Activated B cell treated with CpG ODN at 0.5 μM for 24 hours (primary cell): ENCODE results near the gene ATG13. TPM values are rescaled to one million over a fixed set of nuclear protein-coding genes. Genes with fewer than 3 reads are reported as not detected.

Experiments used
- ATAC-seq: fragments of 200-7000 bp; cut with Tn5 transposase; one replicate; pipeline ENCODE4 v1.10.0; 2021; ENCODE audit warnings: low read depth, mild to moderate bottlenecking, moderate library complexity
- CTCF ChIA-PET: fragments of 350-600 bp; sonication (Branson Sonifier 250); formaldehyde crosslinking; loops from one replicate; lab custom pipeline; 2021; ENCODE audit warnings: antibody characterized with exemption; lab: Charles Lee
- POLR2A ChIA-PET: fragments of 350-600 bp; sonication (Branson Sonifier 250); formaldehyde crosslinking; loops from one replicate; lab custom pipeline; 2021; ENCODE audit warnings: antibody characterized with exemption; lab: Charles Lee
- DNase-seq: peaks from one replicate; pipeline ENCODE4 v3.0.0; 2022
- H3K27ac Mint-ChIP-seq: one replicate; pipeline ENCODE4 v1.8.0; 2020; ENCODE audit warnings: mixed read lengths
- H3K27me3 Mint-ChIP-seq: one replicate; pipeline ENCODE4 v1.8.0; 2021; ENCODE audit warnings: mixed read lengths
- H3K36me3 Mint-ChIP-seq: one replicate; pipeline ENCODE4 v1.8.0; 2021; ENCODE audit warnings: low read depth, mixed read lengths
- H3K4me1 Mint-ChIP-seq: one replicate; pipeline ENCODE4 v1.8.0; 2021; ENCODE audit warnings: mixed read lengths
- H3K4me3 Mint-ChIP-seq: one replicate; pipeline ENCODE4 v1.8.0; 2020; ENCODE audit warnings: mild to moderate bottlenecking, mixed read lengths
- H3K9me3 Mint-ChIP-seq: one replicate; pipeline ENCODE4 v1.8.0; 2020; ENCODE audit warnings: mixed read lengths
- CTCF ChIP-seq: fragments of 200-600 bp; IDR thresholded peaks from one replicate; pipeline ENCODE4 v1.8.0; 2022; ENCODE audit warnings: antibody characterized with exemption, mild to moderate bottlenecking
- intact Hi-C: fragments of 100-400 bp; cut with micrococcal nuclease; formaldehyde crosslinking; loops from one replicate; pipeline ENCODE4 v1.15.1; 2024
- total RNA-seq: library from RNA; stranded (reverse); gene quantifications from 2 replicates; pipeline ENCODE4 v1.2.3, GENCODE V29; 2022

Gene ATG13
- total RNA-seq, 1 donor from 2014 or later: 73.7 TPM

DNA sequence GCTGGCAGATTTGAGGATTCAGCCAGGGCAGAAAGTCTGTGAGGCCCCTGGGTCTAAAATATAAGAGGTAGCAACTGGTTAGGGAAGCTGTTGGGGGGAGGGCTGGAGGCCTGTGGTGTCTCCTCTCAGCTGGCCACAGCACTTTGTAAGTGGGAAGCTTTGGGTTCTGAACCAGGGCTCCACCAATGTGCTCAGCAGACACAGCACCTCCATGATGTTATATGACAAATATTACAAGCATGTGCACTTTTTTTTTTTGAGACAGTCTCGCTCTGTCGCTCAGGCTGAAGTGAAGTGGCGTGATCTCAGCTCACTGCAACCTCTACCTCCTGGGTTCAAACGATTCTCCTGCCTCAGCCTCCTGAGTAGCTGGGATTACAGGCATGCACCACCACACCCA, 75.1 kb downstream of the ATG13 start:
- Mint-ChIP-seq H3K4me1 (peaks cover 3% of the 10 kb centered on the region), H3K27me3 (no peaks in the 10 kb centered on the region), H3K9me3 (no peaks in the 10 kb centered on the region), H3K27ac (no peak overlapping the region), H3K36me3 (peaks cover 69% of the 10 kb centered on the region), H3K4me3 (no peak overlapping the region)
- POLR2A ChIA-PET: no interaction called here
- DNase-seq (no peak), ATAC-seq (no peak)
- CTCF ChIA-PET: no interaction called here
- no peak for TF ChIP-seq CTCF
- intact Hi-C loops: no loop called here

DNA sequence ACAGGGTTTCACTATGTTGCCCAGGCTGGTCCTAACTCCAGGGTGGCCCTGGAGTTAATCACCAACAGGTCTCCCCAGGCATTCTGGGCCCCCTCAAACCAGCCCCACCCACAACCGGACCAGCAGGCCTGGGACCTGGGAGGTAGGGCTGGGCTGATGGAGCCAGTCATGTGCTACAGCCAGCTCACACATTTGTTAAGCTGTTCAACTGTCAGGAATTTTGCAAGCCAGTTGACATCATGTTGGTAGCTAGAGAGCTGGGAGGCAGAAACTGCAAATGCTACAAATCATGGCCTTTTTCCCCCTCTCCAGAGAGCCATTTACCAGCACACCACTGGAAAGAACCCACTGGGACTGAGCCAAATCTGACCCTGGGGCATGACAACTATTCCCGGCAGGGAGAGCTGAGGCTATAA, 76.3 kb downstream of the ATG13 start:
- no peak for ATAC-seq
- no peak overlapping the region for H3K27ac Mint-ChIP-seq
- peaks cover 11% of the 10 kb centered on the region for H3K4me1 Mint-ChIP-seq
- ChIA-PET POLR2A (interaction anchor here (0.7 kb wide), 1 partner anchor 1661 kb away, joined by 4 read pairs; no protein-coding TSS in a partner anchor), CTCF (no interaction called here)
- no peak overlapping the region for H3K4me3 Mint-ChIP-seq
- H3K27me3 Mint-ChIP-seq: no peaks in the 10 kb centered on the region
- no peak for DNase-seq
- intact Hi-C loops: no loop called here
- no peak for TF ChIP-seq CTCF
- no peaks in the 10 kb centered on the region for H3K9me3 Mint-ChIP-seq
- H3K36me3 Mint-ChIP-seq: peaks cover 65% of the 10 kb centered on the region

DNA sequence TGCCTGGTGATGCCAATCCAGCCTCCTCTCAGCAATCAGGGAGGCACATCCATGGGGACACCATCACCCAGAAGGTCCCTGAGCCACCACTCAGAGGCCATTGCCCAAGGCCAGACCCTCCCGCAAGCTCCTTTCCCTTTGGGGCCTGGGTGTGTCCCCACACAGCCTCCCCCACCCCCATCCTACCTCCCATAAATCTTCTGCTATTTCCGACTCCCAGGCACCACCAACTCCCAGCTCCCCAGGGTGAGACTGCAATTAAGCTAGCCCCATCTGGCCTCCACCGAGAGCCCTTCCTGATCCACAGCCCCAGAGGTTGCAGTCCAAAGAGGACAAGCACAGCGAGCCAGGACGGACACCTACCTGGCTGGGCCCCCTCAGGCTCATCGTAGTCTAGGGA, 76.7 kb downstream of the ATG13 start:
- H3K4me1 Mint-ChIP-seq: peaks cover 15% of the 10 kb centered on the region
- TF ChIP-seq CTCF: no peak
- H3K4me3 Mint-ChIP-seq: no peak overlapping the region
- ATAC-seq (no peak), DNase-seq (no peak)
- ChIA-PET CTCF (no interaction called here), POLR2A (interaction anchor here (0.7 kb wide), 1 partner anchor 881 kb away, joined by 3 read pairs; no protein-coding TSS in a partner anchor)
- no peak overlapping the region for H3K27ac Mint-ChIP-seq
- no peaks in the 10 kb centered on the region for H3K9me3 Mint-ChIP-seq
- intact Hi-C loops: no loop called here
- peaks cover 66% of the 10 kb centered on the region for H3K36me3 Mint-ChIP-seq
- no peaks in the 10 kb centered on the region for H3K27me3 Mint-ChIP-seq

DNA sequence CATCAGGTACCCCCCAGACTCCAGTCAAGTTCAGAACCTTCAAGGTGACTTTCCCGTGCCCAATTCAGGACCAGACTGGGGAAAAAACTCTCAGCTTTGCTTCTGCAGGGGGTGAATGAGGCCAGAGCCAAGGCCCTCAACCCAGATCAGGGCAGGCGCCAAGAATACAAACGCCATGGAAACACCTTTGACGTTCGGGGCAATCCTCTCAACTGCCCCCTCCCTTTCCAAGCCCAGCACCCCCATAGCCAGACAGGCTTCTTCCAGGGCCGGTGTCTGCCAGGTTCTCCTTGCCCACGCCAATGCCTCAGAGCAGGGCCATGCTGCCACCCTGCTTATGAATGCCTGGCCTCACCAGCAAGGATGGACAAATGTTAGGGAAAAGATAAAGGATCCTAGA, 77.3 kb downstream of the ATG13 start:
- DNase-seq: no peak
- TF ChIP-seq CTCF: no peak
- Mint-ChIP-seq H3K27me3 (no peaks in the 10 kb centered on the region), H3K36me3 (peaks cover 62% of the 10 kb centered on the region), H3K9me3 (no peaks in the 10 kb centered on the region), H3K4me3 (no peak overlapping the region), H3K27ac (no peak overlapping the region), H3K4me1 (peaks cover 21% of the 10 kb centered on the region)
- POLR2A ChIA-PET: interaction anchor here (0.7 kb wide), 1 partner anchor 882 kb away, joined by 3 read pairs; no protein-coding TSS in a partner anchor
- CTCF ChIA-PET: no interaction called here
- no peak for ATAC-seq
- intact Hi-C loops: no loop called here

GRCh38 chr11:46695345-46696211, 78.2 kb downstream of the ATG13 start:
- no peak overlapping the region for H3K27ac Mint-ChIP-seq
- no peaks in the 10 kb centered on the region for H3K27me3 Mint-ChIP-seq
- intact Hi-C loops: no loop called here
- ChIA-PET POLR2A (no interaction called here), CTCF (no interaction called here)
- peaks cover 29% of the 10 kb centered on the region for H3K4me1 Mint-ChIP-seq
- DNase-seq (no peak), ATAC-seq (no peak)
- H3K9me3 Mint-ChIP-seq: no peaks in the 10 kb centered on the region
- peaks cover 60% of the 10 kb centered on the region for H3K36me3 Mint-ChIP-seq
- no peak for TF ChIP-seq CTCF
- H3K4me3 Mint-ChIP-seq: no peak overlapping the region
